GM19328 (cell line): ENCODE results near the gene AMER3.

Experiments
- ATAC-seq: cut with Tn5 transposase; IDR thresholded peaks from one replicate; pipeline ENCODE4 v1.9.1; 2021; ENCODE audit warnings: mild to moderate bottlenecking, moderate library complexity; ENCODE audit not compliant: unreplicated experiment

The AMER3 gene

DNA sequence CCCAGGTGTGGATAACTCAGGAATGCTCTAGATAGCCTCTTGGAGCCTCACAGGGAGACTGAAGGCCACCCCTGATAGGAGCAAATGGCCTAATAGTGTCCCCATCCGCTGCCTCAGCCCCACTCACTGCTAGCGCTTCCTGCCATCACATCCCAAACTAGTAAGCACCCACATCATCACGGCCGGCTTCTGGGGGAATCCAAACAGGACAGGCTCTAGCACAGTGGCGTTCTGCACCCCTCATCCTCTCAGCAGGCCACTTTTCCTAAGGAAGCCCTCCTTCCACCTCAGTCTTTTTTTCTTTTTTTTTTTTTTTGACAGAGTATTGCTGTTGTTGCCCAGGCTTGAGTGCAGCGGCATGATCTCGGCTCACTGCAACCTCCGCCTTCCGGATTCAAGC, 6.3 kb upstream of the AMER3 start:
- no peak for ATAC-seq

DNA sequence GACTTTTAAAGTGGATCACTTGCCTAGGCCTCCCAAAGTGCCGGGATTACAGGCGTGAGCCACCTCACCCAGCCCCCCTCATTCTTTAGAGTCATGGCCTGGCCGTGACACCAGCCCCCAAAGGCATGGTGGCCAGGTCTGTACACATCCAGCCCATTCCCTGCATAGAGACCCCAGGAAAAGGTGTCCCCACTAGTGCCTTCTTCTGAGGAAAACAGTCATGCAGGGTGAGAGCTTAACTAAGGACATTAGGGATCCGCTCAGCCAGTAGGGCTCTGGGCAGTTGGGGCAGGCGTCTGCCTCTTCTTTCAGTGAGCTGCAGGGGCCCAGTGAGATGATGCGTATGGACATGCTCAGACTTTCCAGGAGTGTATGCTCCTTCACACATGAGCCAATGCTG, 5.7 kb upstream of the AMER3 start:
- ATAC-seq: no peak

DNA sequence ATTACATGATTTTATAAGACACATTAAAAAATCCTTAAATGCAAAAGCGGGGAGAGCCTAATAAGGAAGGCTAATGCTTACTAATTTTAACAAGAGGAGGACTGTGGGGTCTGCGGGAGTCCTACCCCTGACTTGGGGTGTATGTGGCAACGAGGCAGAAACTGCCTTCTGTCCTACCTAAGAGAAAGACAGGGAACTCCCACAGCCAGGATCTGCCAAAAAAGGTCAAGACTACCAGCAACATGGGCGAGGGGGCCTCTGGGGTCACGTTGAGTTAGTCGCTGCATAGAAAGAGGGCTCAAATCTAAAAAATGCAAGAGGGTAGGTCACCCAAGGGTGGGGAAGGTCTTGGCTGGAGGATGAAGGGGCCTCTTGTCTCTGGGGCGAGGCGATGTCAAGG, 529 bp upstream of the AMER3 start:
- no peak for ATAC-seq

DNA sequence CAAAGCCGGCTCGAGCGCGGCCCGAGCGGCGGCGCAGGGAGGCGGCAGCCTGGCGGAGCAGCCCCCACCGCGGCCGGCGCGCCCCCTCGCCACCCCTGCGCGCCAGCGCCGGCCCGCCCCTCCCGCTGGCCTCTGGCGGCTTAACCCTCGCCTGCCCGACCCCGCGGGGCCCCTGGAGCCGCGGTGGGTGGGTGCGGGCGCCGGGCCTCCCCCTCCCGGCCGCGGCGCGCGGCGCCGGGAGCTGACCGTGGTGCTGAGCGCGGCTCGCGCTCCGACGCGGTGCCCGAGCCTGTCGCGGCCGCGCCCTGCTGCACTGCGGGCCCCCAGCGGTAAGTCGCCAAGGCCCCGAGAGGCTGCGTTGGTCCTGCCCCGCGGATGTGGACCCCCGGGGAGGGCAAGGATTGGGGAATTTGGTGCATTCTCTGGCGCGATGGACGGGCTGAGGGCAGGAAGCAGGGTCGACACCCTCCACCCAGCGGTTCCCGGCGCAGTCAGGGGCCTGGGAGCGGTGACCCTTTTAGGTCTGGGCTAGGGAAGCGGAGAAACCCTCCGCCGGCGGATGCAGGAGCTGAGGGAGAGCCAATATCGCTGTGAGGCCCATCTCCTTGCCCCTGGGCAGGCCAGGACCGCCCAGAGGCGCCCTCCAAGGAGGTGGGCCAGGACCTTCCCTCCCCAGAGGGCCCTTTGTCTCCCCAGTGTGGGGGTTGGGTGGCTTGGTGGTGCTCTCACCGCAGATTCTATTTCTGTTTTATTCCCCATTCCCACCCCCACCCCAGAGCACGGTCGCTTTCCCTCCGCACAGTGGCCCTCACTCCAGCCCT, 923 bp downstream of the AMER3 start:
- peak; percentile 55 for ATAC-seq

DNA sequence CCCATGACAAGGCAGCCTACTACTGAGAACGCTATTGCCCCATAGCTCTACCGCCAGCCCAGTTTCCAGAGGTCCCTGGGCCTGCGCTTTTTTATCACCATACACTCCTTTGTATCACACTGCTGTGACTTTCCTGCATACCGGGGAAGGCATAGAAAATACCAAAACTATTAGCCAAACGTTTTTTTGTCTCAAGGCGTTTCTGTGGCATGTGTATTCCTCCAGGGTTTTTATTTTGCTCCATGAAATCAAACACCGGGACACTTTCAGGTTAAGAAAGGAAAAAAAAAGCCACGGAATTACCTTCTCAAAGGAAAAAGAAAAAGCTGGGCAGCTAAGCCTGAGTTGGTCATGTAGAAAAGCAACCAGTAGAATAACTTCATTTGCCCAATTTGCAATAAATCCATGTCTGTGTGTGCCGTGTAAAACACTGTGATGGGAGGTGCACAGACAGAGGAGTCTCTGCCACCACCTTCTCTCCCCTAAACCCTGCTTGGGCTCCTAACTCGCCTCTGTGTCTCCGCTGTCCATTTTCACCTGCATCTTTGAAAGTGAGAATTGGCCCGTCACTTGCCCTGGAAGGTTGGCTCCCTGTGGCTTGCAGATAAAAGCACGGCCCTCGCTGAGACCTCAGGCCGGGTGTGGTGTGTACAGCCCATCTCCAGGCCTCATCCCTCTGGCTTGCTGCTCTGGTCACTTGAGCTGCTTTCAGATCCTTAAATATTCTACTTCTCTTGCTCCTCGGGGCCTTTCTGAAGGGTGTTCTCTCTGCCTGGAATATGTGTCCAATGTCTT, 1.7 kb downstream of the AMER3 start:
- ATAC-seq: no peak

DNA sequence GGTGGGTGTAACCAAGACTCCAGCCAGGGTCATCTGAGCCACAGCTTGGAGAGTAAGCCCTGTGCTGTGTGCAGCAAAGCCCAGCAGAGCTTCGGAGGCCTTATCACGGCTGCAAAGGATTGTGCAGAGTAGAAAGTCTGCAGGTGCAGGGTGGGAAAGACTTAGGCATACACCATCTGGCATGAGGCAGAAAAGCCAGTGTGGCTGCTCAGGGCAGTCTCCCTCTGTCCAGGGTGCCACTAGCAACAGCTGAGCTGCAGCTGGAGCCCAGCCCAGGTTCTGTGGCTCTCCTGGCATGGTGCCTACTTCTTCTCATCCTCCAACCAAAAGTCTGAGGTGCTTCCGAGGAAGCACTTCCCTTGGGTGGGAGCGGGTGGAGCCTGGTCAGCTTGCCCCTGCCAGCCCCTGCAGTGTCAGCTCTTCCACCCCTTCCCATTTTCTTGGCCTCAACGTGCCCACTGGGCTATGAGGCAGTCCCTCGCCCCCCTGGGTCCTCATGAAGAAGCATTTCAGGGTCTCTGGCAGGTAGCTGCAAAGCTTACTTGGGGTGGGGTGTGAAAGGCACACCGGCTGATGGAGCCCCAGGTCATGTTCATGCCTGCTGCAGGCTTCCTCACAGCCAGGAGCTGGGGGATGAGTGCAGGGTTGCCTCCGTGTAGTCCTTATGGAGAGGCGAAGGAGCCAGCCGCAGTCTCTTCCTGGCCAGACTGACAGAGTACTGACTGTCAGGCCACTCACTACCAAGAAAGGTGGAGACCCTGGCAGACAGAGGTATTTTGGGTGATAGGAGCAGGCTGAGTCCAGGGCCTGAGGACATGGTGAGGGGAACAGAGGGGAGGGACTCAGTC, 4.8 kb downstream of the AMER3 start:
- no peak for ATAC-seq

DNA sequence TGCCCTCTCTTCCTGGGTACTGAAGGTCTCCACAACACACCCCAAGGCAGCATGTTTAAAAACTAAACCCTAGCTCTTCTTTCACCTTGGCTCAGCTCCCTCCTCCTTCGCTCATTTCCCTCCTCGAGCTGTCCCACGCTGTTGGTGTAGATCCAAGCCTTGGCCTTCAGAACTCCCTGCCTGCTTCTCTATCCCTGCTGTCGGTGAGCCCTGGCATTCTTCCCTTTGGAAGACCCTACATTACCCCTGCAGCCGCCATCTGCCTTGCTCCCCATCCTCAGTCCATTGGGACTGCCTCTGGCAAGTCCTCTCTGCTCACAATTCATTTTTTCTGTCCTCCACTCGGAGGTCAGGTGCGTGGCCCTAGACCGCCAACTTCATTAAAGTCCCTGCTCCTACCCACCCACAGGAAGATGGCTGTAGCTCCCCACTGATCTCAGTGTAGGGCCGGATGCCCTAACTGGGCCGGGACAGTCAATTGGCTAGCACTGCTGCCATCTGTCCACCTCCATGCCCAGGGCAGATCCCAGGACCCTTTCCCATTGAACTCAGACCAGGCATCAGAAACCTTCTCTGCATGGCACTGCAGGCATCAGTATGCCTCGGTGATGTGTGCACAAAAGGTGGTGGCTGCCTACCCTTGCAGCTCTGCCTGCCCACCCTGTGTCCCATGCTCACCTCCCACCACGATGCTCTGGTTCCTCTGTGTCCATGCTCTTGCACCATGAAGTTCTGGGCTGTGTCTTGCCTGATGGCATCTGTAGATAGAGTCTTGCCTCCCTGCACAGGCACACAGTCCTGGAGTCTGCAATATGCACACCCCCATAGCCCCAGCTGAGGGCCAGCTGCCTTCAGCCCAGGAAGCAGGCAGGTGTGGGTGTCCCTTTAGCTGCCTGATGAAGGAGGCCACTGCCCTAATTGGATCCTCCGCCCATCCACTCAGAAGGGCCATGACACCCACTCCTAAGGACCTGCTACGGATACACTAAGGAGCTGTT, 5.7 kb downstream of the AMER3 start:
- no peak for ATAC-seq

DNA sequence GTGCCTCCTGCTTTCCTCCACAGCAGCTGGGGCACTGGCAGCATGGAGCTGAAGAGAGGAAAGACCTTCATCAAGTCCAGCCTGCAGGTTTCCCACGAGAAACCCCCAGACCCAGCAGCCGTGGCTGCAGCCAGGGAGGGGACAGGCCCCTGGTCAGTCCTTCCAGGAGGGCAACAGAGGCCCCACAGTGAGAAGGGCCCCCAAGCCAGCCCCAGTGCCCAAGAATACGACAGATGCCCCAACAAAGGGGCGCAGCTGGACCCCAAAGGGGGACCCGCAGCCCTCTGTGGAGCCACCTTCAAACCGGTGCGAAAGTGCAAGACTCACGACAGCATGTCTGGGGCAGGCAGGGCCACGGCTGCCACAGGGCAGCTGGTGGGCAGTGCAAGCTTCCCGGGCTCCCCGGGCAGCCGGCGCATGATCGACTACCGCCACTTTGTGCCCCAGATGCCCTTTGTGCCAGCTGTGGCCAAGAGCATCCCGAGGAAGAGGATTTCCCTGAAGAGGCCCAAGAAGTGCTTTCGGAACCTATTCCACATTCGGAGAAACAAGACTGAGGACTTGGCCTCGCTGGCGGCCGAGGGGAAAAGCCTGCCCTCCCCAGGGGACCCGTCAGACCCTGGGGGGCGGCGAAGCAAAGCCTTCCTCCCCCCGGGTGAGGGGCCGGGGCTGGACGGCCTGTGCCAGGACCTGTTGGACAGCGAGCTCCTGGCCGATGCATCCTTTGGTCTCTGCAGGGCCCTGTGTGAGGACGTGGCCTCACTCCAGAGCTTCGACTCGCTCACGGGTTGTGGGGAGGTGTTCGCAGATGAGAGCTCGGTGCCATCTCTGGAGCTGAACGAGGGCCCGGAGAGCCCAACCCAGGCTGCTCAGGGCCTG, 6.9 kb downstream of the AMER3 start:
- no peak for ATAC-seq

DNA sequence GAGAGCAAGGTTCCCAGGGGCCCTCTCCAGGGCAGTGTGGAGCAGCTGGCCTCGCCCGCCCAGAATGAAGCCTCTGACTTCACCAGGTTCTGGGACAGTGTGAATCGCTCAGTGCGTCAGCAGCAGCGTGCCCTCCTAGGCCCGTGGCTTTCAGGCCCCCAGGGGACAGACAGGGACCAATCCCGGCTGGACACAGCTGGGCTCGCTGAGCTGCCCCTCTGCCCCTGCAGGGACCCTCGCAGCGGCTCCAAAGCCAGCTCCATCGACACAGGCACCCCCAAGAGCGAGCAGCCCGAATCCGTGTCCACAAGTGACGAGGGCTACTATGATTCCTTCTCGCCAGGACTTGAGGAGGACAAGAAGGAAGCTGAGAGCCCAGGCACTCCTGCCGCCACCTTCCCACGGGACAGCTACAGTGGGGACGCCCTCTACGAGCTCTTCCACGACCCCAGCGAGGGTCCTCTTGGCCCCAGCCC, 7.6 kb downstream of the AMER3 start:
- no peak for ATAC-seq

DNA sequence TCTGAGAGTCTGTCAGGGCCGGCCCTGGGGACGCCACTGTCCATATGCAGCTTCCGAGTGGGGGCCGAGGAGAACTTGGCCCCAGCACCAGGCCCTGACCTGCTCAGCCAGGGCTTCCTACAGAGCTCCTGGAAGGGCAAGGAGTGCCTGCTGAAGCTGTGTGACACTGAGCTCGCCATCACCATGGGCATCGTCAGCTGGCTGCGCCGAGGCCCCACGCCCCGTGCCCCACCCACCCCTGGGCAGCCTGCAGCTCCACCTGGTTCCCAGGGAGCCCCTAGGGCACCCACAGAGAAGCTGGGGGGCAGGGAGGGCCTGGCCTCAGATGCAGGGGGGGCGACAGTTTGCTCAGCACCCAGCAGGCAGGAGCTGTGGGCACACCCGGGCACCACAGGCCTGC, 8.1 kb downstream of the AMER3 start:
- ATAC-seq: no peak

DNA sequence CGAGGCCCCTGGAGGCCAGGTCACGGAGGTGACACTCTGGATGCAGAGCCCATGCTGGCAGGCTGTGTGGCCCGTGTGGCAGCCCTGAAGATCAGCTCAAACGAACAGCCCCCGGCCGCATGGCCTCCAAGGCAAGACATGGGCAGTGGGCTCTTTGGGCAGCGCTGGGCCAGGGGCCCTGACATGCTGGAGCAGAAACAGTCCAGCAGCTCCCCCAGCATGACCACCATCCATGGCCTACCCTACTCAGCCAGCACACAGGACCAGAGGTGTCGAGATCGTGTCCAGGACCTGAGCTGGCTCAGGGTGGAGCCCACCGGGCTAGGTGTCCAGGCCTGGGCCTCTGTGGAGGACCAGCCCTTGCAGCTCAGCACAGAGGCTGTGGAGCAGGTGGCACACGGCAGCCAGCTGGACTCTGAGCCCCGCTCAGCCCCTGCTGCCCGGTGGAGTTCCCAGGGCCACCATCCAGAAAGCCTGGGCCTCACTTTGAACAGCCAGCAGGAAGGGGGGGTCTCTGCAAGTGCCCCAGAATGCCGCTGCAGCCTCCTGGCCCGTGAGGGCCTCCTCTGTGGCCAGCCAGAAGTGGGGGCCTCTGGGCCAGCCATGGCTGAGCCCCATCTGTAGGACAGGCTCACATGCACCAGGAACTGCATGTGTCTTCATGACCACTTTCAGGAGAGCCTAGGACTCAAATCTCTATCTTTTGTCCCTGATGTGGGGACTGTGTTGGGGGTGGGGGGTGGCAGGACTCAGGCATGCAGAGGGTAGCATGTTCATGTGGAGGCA, 8.9 kb downstream of the AMER3 start:
- no peak for ATAC-seq

DNA sequence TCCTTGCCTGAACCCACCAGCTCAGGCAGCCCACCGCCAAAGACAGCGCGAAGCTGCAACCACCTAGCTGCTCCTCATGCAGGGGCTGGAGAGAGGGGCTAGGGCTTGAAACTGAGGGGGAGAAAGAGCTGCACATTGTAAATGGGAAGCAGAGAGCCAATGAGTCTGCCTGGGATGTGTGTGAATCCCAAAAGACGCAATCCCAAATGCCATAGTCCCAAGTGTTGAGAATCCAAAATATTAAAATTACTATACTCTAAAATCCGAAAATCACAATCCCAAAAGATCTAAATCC, 9.4 kb downstream of the AMER3 start:
- no peak for ATAC-seq

DNA sequence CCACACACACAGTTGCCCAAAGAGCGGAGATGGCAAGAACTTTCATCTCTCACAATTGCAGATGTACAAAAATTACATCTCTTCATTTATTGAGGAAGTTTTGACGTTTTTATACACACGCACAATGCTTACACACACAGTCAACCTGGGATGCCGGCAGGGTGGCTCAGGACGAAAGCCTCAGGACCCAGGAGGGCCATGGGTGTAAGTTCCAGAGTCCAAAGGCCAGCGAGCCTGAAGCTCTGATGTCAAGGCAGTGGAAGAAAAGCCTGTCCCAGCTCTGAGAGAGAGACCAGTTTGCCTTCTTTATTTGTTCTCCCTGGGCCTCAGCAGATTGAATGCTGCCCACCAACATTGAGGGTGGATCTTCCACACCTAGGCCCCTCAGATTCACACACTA, 10.1 kb downstream of the AMER3 start:
- ATAC-seq: no peak

DNA sequence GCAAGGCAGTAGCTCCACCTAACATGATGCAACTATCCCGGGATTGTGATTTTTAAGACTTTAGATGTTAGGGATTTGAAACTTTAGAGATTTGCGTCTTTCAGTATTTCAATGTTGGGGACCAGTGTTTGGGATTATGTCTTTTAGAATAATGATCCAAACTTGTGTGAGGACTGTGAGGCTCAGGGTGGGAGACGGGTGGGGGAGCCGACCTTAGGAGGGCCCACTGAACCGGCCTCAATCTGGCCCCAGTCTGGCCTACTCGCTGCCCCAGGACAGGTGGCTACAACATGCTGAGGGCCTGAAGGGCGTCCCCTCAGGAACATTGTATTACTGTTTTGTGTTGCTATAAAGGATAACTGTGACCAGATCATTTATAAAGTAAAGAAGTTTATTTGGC, 10.7 kb downstream of the AMER3 start:
- ATAC-seq: no peak

DNA sequence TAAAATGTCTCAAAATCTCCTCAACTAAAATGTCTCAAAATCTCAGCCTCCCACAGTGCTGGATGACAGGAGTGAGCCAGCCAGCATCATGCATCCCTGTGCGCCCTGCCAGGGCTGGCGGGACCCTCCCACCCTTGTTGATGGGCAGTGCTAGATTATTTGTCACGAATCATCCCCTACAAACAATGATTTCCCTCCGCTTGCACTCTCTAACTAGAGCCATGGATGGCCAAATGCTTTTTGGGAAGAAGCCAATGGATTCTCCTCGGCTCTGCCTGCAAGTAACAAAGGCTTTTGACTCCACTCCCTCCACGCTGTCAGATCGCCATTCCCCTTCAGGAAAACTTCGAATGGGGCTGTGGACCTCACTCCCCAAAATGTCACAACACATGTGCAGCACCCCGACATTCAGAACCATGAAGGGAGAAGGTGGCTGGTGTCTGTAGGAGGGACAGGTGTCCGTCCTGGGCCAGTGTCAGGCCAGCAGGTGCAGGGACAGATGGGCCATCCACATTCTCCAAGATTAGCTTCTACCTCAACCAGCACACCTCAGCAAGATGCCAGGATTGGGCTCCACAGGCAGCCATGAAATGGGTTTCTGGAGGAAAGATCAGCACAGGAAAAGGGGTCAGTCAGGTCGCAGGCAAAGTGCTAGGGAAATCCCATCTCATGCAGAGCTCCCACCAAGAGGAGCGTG, 11.5 kb downstream of the AMER3 start:
- ATAC-seq: no peak

DNA sequence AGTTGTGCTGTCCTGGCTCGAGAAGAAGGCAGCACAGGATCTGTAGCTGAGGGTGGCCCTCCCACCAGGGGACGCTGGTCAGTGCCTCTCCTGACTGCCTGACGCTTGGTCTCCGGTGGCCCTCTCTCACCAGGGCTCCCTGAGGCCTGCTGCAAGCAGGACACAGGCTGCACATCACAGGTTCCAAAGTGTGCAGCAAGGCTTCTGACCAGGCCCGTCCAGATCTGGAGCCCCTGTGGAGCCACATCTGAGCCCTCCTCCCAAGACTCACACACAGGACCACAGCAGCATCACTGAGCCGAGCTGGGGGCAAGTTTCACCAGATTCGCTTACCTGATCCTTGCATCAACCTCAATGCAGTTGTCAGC, 12.1 kb downstream of the AMER3 start:
- no peak for ATAC-seq

DNA sequence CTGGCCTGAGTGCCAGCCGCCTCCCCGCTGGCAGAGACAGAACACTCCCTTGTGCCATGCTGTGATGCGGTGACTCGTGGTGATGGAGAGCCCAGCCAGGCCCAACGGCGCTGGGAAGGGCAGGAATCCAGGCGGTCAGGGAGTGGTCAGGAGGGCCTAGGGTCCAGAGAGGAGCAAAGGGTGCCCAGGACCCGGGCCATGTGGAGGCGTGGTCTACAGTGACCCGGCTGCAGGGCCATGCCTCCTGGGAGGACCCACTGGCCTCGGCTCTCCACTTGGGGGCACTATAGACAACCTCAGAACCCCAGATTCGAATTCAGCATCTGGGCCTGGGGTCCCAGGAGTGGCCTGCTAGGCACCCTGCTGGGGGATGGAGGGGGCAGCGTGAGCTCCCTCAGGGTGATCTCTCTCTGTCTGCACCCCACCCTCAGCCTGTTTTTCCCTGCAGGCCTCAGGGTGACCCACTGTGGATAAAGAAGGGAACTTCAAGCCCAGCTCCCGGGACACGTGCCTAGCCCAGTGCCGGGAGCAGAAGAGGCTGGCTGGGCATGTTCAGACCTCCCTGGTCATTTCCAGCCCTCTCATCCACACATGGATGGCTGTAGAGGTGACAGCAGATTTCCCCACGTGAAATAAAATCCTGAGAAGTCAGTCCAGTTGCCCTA, 13.0 kb downstream of the AMER3 start:
- ATAC-seq: no peak
